ENCODE results near the gene KIF13A. TPM values are rescaled to one million over a fixed set of nuclear protein-coding genes. Genes with fewer than 3 reads are reported as not detected.

KIF13A gene
- total and polyA plus RNA-seq, 9 of the 15 experiments (the other 6 are each of a cell fraction or from before 2014, with no cell fraction given): 3.6 to 44.3 (median 29.7) TPM

DNA sequence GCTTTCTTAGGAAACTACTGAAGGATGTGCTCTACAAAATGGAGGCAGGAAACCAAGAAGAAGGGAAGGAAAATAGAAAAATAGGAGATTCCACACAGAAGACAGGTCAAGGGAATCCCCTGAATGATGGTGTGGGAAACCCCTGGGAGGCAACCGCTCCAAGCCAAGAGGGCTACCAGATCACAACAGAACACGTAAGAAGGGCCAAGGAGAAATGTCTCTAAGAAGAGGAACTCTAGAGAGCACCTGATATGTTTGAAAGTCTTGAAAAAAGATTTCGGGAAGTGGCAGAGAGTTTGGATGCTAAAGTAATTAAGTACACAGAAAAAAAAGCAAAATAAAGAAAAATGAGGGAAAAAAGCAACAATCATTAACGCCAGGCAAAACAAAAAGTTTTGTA lies 7.1 kb downstream of the KIF13A start (continued):
- TF ChIP-seq, protein P1, sequence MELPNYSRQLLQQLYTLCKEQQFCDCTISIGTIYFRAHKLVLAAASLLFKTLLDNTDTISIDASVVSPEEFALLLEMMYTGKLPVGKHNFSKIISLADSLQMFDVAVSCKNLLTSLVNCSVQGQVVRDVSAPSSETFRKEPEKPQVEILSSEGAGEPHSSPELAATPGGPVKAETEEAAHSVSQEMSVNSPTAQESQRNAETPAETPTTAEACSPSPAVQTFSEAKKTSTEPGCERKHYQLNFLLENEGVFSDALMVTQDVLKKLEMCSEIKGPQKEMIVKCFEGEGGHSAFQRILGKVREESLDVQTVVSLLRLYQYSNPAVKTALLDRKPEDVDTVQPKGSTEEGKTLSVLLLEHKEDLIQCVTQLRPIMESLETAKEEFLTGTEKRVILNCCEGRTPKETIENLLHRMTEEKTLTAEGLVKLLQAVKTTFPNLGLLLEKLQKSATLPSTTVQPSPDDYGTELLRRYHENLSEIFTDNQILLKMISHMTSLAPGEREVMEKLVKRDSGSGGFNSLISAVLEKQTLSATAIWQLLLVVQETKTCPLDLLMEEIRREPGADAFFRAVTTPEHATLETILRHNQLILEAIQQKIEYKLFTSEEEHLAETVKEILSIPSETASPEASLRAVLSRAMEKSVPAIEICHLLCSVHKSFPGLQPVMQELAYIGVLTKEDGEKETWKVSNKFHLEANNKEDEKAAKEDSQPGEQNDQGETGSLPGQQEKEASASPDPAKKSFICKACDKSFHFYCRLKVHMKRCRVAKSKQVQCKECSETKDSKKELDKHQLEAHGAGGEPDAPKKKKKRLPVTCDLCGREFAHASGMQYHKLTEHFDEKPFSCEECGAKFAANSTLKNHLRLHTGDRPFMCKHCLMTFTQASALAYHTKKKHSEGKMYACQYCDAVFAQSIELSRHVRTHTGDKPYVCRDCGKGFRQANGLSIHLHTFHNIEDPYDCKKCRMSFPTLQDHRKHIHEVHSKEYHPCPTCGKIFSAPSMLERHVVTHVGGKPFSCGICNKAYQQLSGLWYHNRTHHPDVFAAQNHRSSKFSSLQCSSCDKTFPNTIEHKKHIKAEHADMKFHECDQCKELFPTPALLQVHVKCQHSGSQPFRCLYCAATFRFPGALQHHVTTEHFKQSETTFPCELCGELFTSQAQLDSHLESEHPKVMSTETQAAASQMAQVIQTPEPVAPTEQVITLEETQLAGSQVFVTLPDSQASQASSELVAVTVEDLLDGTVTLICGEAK (IDR thresholded peaks at IDR 0.05): peak; percentile 15; the same call in 1 of the 2 replicates
- TF ChIP-seq, protein P1 (CRISPR knock-in tag; IDR thresholded peaks at IDR 0.05): no peak
